K562 treated with DMSO at 1 percent for 24 hours (cell line): ENCODE results near the gene HADH. TPM values are rescaled to one million over a fixed set of nuclear protein-coding genes. Genes with fewer than 3 reads are reported as not detected.

Source experiments
- total RNA-seq: library from RNA; unstranded; fragments of 300-600 nt; gene quantifications from 2 replicates; pipeline ENCODE4 v1.2.3, GENCODE V29; 2022; ENCODE audit warnings: low read depth; ENCODE audit not compliant: insufficient read depth

HADH gene
- total RNA-seq: 42.7 and 48.3 TPM in 2 replicates

GRCh38 chr4:107989537-107990386 is at the start of gene HADH:
Gene HADH (plus strand): TSS chr4:107989889. CDS start chr4:107989933, 44 bp downstream.

Other genes with a start within 250 kb of the HADH start
- not detected in 2 replicates for gene SGMS2, start 165.0 kb upstream of the HADH start, total RNA-seq
- gene CYP2U1, start 58.3 kb upstream of the HADH start, total RNA-seq: 0.34 and 0.42 TPM in 2 replicates
- 7.1 and 7.7 TPM in 2 replicates for gene LEF1, start 179.0 kb downstream of the HADH start, total RNA-seq